ENCODE data around the gene SH3TC2.

Gene SH3TC2

DNA sequence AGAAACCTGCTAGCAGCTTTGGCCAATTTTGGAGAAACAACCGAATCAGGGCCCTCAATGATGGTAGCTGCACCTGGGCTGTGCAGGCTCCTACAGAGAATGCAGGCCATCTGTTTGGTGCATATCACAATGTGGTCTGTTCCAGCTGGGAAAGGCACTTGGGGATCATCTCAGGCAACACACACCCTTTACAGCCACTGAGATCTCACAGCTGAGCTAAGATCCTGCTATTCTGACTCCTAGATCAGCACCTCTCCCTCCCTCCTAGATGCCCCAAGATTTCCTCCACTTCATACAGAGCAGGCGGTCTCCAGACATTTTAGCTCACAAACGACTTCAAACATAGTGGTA is 100.7 kb downstream of the SH3TC2 start:
- H3K9me3 Mint-ChIP-seq = no peaks in the 10 kb centered on the region
- no peak overlapping the region for H3K4me3 Mint-ChIP-seq
- H3K27ac Mint-ChIP-seq = no peak overlapping the region
- H3K27me3 Mint-ChIP-seq (ENCODE audit: low read depth) = peaks cover 3% of the 10 kb centered on the region
- peaks cover 6% of the 10 kb centered on the region for H3K4me1 Mint-ChIP-seq (ENCODE audit: low read depth)
- DNase-seq (ENCODE audit: low spot score) = no peak
- no peaks in the 10 kb centered on the region for H3K36me3 Mint-ChIP-seq (ENCODE audit: low read depth)

DNA sequence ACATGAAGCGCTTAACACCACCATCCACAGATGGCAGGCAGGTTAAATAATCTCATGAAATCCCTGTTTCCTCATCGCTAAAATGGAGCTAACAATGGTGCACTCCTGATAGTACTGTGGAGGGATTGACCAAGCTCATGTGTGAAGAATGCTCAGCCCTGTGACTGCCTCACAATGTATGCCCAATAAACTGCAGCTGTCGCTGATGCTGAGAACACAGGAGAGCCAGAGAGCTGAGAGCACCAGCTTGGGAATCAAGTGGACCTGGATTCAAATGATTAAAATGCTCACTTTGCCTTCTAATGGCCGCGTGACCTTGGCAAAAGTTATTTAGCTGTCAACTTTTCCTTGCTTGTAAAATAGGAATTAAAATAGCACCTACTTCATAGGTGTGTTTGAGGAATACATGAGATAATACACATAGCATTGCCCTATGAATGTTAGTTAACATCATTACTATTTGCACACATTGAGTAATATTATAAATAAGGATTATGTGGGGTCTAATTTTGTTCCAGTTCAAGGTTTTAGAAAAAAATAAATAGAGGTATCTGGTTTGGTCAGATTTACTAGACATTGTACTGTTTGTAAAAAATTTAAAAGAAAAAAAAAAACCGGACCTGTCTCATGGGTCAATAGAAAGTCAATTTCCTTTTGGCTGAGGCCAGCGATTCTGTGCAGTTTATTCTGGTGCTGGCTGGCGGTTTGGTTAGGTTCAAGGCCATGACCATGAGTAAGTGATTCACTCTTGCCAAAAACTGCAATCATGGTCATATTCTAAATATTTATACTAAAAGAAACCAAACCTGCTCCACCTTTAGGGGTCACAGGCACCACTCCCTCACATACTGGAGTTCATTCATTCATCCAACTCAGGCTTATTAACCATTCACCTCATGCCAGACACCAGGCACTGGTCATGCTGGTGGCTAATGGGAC is 101.3 kb downstream of the SH3TC2 start:
- H3K27me3 Mint-ChIP-seq (ENCODE audit: low read depth) = peaks cover 3% of the 10 kb centered on the region
- no peak overlapping the region for H3K4me3 Mint-ChIP-seq
- no peaks in the 10 kb centered on the region for H3K9me3 Mint-ChIP-seq
- H3K27ac Mint-ChIP-seq = no peak overlapping the region
- DNase-seq (ENCODE audit: low spot score) = no peak
- H3K36me3 Mint-ChIP-seq (ENCODE audit: low read depth) = no peaks in the 10 kb centered on the region
- H3K4me1 Mint-ChIP-seq (ENCODE audit: low read depth) = peaks cover 6% of the 10 kb centered on the region

GRCh38 chr5:148960070-148960769 is 102.6 kb downstream of the SH3TC2 start:
- Mint-ChIP-seq H3K27me3 (ENCODE audit: low read depth) (peaks cover 4% of the 10 kb centered on the region), H3K27ac (no peak overlapping the region), H3K4me3 (no peak overlapping the region), H3K36me3 (ENCODE audit: low read depth) (no peaks in the 10 kb centered on the region), H3K4me1 (ENCODE audit: low read depth) (peaks cover 6% of the 10 kb centered on the region), H3K9me3 (no peaks in the 10 kb centered on the region)
- no peak for DNase-seq (ENCODE audit: low spot score)

GRCh38 chr5:148957591-148958202 is 105.2 kb downstream of the SH3TC2 start:
- no peaks in the 10 kb centered on the region for H3K9me3 Mint-ChIP-seq
- no peak for DNase-seq (ENCODE audit: low spot score)

DNA sequence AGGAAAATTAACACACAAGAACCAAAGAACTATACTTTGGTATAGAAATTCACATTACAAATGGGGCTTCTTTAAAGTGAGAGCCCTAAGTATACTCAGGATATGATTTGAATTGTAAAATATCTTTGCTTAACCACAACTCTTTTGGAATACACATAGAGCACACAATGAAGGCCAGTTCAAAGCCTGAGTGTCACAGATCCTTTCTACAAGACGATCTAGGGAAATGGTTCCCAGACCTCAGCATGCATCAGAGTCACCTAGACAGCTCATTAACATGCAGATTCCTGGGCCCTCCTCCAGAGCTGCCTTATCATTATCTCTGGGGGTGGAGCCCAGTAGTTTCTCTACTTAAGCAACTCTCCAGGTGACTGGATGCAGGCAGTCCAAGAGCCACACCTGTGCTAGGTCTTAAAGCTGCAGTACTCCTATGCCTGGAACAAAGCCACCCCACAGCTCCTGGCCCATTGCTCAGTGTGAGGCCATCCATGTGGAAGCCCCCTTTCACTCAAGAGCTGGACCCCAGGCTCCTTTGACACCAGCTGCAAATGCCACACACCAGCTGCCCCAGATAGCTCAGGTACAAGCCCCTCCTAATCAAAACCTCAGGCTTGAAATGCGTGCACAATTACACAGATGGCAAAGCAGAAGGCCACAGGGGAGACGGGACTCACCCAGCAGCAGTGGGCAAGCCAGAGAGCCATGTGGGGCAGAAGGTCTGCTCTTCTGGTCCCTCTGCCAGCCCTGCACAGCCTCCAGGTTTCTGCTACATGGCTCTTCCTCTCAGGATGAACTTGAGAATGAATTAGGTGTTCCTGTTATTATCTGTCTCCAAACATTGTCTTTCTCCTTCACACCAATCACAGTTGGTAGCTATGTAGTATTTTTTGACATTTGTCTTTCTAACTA is 106.1 kb downstream of the SH3TC2 start:
- Mint-ChIP-seq H3K4me1 (ENCODE audit: low read depth) (no peaks in the 10 kb centered on the region), H3K4me3 (no peak overlapping the region), H3K27ac (no peak overlapping the region), H3K27me3 (ENCODE audit: low read depth) (peaks cover 8% of the 10 kb centered on the region), H3K36me3 (ENCODE audit: low read depth) (no peaks in the 10 kb centered on the region), H3K9me3 (no peaks in the 10 kb centered on the region)
- no peak for DNase-seq (ENCODE audit: low spot score)

More at GRCh38 chr5:148957591-148958202, 105.2 kb downstream of the SH3TC2 start:
- no peak overlapping the region for H3K4me3 Mint-ChIP-seq
- H3K27ac Mint-ChIP-seq = no peak overlapping the region
- H3K27me3 Mint-ChIP-seq (ENCODE audit: low read depth) = peaks cover 8% of the 10 kb centered on the region
- no peaks in the 10 kb centered on the region for H3K36me3 Mint-ChIP-seq (ENCODE audit: low read depth)
- no peaks in the 10 kb centered on the region for H3K4me1 Mint-ChIP-seq (ENCODE audit: low read depth)
